Stimulated activated CD4-positive, alpha-beta T cell treated with anti-CD3 and anti-CD28 coated beads, TNF-alpha, amount 100 ng/mL, for 24 hours (primary cell): Measurements from ENCODE around the gene KCNMB3.
"Not testable (repeated sequence)": the region's sequence is repeated elsewhere in the genome, so short reads cannot be mapped to it uniquely, and the experiment has no call there.

Experiments used
- DNase-seq, 3 experiments: peaks; one replicate each; pipeline ENCODE4 v3.0.0-alpha.2; 2020; ENCODE audit warnings: low read depth in 3 of 3

The KCNMB3 gene

GRCh38 chr3:179264449-179264848 is 13.5 kb upstream of the KCNMB3 start:
- DNase-seq = no peak

DNA sequence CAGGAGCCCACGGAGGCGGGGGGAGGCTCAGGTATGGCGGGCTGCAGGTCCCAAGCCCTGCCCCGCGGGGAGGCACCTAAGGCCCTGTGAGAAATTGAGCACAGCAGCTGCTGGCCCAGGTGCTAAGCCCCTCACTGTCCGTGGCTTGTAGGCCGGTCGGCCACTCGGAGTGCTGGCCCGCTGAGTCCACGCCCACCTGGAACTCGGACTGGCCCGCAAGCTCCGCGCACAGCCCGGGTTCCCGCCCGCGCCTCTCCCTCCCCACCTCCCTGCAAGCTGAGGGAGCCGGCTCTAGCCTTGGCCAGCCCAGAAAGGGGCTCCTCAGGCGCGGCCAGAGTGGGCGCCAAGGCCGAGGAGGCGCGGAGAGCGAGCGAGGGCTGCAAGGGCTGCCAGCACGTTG is 12.2 kb upstream of the KCNMB3 start:
- DNase-seq = no peak

GRCh38 chr3:179260949-179261765 is 10.2 kb upstream of the KCNMB3 start:
- DNase-seq = peak; percentile 14 to 69 (median 35)

- not testable (repeated sequence) for DNase-seq
Measured at GRCh38 chr3:179259959-179260756, 9.2 kb upstream of the KCNMB3 start.

GRCh38 chr3:179258820-179259219 is 7.9 kb upstream of the KCNMB3 start:
- no peak for DNase-seq

- not testable (repeated sequence) for DNase-seq
Measured at GRCh38 chr3:179257742-179258141, 6.8 kb upstream of the KCNMB3 start.

DNA sequence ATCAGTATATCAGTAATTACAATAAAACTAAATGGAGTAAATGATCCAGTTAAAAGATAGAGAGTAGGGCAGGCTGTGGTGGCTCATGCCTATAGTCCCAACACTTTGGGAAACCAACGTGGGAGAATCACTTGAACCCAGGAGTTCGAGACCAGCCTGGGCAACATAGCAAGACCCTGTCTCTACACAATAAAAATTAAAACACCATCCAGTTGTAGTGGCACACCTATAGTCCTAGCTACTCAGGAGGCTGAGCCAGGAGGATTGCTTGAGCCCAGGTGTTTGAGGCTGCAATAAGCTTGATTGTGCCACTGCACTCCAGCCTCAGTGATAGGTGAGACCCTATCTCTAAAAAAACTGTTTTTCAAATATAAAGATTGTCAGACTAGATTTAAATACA is 5.9 kb upstream of the KCNMB3 start:
- DNase-seq = no peak

GRCh38 chr3:179247289-179248015 is 3.5 kb downstream of the KCNMB3 start:
- no peak for DNase-seq

DNA sequence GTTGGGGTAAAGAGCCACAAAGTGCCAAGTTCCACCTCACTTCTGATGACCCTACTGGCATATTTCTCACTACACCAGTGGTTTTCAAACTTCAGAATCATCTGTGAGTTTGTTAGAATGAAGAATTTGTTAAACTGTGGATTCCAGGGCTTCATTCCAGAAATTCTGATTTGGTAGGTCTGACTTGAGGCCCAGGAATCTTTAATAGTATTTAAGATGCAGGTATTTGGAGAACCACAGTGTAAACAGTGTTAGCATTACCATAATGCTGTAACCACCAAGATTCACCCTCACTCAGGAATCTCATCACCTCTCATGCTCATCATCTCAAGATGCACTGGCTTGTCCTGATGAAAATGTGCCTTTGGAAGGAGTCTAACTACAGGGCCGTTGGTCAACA is 6.0 kb downstream of the KCNMB3 start:
- DNase-seq = no peak

GRCh38 chr3:179242859-179243258 is 8.1 kb downstream of the KCNMB3 start:
- not testable (repeated sequence) for DNase-seq

DNA sequence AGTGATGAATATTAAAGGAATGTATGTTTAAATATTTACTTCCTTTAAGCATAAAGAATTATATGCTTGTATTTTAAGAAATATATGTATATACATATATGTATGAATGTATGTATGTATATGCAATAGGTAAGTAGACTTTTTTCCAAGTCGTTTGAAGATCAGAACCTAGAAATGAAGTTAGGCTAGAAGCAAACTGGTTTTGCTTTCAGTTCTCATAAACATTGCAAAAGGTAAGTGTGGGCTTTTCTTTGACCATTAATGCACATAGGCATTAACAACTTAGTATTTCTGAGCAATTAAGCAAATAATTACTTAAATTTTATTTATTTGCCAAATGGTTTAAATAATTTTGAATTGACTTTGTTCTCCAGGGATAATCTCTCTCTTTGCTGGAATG is 10.6 kb downstream of the KCNMB3 start:
- DNase-seq = not testable (repeated sequence)

- no peak for DNase-seq
Measured at GRCh38 chr3:179236669-179237301, 14.1 kb downstream of the KCNMB3 start.

GRCh38 chr3:179234199-179234598 is 16.7 kb downstream of the KCNMB3 start:
- no peak for DNase-seq

DNA sequence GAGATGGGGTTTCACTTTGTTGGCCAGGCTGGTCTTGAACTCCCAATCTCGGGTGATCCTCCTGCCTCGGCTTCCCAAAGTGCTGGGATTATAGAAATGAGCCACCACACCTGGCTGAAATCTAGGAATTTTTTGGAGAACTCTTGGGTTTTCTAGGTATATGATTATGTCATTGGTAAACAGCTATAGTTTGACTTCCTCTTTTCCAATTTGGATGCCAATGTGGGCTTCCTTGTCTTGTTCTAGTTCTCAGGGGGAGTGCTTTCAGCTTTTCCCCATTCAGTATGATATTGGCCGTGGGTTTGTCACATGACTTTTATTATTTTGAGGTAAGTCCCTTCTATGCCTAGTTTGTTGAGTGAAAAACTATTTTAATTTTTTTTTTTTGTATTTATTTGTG is 17.9 kb downstream of the KCNMB3 start:
- no peak for DNase-seq

DNA sequence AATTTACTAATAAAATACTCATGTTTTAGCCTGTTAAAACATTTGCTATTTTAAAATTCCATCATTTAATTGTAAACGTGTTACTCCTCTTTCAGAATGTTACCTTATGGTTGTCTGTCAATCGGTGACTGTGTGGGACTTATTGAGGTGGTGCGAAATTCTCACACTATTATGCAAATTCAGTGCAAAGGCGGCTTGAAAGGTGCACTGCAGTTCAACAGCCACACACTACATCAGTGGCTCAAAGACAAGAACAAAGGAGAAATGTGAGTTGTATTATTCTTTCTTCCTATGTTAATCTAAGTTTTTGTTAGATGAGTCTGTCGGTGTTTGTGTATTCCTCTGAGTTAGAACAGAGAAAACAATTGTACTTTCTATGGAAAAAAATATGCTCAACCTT is 21.7 kb downstream of the KCNMB3 start:
- DNase-seq = no peak

- DNase-seq = no peak
Measured at GRCh38 chr3:179227349-179227748, 23.6 kb downstream of the KCNMB3 start.

GRCh38 chr3:179224584-179224983 is 26.3 kb downstream of the KCNMB3 start:
- DNase-seq = no peak

- no peak for DNase-seq
Measured at GRCh38 chr3:179223548-179223947, 27.4 kb downstream of the KCNMB3 start.

GRCh38 chr3:179218213-179218612 is 32.7 kb downstream of the KCNMB3 start:
- not testable (repeated sequence) for DNase-seq

GRCh38 chr3:179215550-179215949 is 35.4 kb downstream of the KCNMB3 start:
- DNase-seq = not testable (repeated sequence)

GRCh38 chr3:179200790-179201189 is 50.1 kb downstream of the KCNMB3 start:
- no peak for DNase-seq

DNA sequence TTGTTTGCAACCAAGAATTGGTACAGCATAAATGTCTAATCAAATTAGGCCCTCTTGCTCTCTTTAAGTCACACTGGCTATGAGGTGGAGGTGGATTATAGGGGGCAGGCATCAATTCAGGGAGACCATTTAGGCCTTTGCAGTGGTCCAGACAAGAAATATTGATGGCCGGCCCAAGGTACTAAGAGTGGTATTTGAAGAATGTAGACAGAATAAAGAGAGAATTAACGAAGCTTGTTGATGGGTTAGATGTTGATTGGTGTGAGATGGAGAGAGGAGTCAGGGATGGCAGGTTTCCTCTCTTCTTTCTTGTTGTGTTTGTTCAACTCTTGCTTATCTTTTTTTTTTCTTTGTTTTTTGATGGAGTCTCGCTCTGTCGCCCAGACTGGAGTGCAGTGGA is 54.2 kb downstream of the KCNMB3 start:
- DNase-seq = no peak
